ENCODE results near the gene SLC25A23.

The SLC25A23 gene

DNA sequence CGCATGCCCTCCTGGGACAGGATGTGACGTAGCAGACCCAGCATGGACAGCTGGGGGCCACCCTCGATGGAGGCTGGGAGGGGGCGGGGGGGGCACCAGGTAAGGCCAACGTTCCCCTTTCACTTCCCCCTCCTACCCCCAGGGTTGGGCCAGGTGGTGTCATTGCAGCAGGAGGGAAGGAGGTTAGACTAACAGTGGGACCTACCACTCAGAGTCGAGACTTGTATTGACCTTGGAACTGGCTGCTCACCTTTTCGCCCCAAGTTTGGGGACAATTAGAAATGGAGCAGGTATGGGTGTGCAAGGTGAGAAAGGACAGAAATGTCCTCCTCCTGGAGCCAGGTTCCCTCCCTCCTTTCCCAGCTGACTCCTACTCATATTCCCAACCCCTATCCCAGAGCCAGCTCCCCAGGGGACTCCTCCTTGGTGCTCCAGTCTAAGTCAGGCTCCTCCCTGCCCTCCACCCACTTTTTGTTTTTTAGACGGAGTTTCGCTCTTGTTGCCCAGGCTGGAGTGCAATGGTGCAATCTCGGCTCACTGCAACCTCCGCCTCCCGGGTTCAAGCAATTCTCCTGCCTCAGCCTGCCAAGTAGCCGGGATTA is 17.4 kb downstream of the SLC25A23 start:
- Histone ChIP-seq H3K36me3 (ENCODE audit: insufficient read depth) (no peaks in the 10 kb centered on the region), H3K4me3 (IDR thresholded peaks at IDR 0.05; ENCODE audit: insufficient read depth, low read depth, low read length) (no peak overlapping the region), H3K4me2 (no peak overlapping the region), H3K27ac (no peak overlapping the region), H3K9ac (no peak overlapping the region), H3K79me2 (ENCODE audit: insufficient read depth, low read depth) (no peaks in the 10 kb centered on the region), H3K4me1 (ENCODE audit: low read depth, poor library complexity, severe bottlenecking) (no peaks in the 10 kb centered on the region), H2AFZ (ENCODE audit: low read depth) (no peak overlapping the region), H4K20me1 (ENCODE audit: insufficient read depth) (no peaks in the 10 kb centered on the region), H3K27me3 (ENCODE audit: insufficient read depth, low read depth) (no peaks in the 10 kb centered on the region)
- TF ChIP-seq, protein P1, sequence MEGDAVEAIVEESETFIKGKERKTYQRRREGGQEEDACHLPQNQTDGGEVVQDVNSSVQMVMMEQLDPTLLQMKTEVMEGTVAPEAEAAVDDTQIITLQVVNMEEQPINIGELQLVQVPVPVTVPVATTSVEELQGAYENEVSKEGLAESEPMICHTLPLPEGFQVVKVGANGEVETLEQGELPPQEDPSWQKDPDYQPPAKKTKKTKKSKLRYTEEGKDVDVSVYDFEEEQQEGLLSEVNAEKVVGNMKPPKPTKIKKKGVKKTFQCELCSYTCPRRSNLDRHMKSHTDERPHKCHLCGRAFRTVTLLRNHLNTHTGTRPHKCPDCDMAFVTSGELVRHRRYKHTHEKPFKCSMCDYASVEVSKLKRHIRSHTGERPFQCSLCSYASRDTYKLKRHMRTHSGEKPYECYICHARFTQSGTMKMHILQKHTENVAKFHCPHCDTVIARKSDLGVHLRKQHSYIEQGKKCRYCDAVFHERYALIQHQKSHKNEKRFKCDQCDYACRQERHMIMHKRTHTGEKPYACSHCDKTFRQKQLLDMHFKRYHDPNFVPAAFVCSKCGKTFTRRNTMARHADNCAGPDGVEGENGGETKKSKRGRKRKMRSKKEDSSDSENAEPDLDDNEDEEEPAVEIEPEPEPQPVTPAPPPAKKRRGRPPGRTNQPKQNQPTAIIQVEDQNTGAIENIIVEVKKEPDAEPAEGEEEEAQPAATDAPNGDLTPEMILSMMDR (conservative IDR thresholded peaks at IDR 0.05; ENCODE audit: low read depth, low read length) = no peak

DNA sequence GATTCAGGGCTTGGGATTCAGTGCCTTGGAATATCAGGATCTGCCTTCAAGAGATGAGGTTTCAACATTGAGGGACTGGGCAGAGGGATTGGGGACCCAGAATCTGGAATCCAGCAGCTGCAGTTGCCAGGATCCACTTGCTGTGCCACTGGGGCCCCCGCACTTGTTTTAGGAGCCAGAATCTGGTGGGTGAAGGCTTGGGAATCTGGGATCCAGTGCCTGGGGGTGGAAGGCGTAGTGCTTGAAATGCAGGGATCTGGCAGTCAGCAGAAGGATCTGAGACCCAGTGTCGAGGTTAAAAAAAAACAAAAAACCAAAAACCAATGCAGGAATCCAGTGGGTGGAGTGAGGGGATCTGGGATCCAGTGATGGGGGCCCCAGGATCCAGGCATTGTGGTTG is 18.7 kb downstream of the SLC25A23 start:
- H3K4me1 ChIP-seq (ENCODE audit: low read depth, poor library complexity, severe bottlenecking) = no peaks in the 10 kb centered on the region
- H3K79me2 ChIP-seq (ENCODE audit: insufficient read depth, low read depth) = no peaks in the 10 kb centered on the region
- H3K4me2 ChIP-seq = no peak overlapping the region
- H2AFZ ChIP-seq (ENCODE audit: low read depth) = no peak overlapping the region
- H4K20me1 ChIP-seq (ENCODE audit: insufficient read depth) = no peaks in the 10 kb centered on the region
- H3K9ac ChIP-seq = no peak overlapping the region
- no peak overlapping the region for H3K27ac ChIP-seq
- no peak overlapping the region for H3K4me3 ChIP-seq (IDR thresholded peaks at IDR 0.05; ENCODE audit: insufficient read depth, low read depth, low read length)
- TF ChIP-seq, protein P1 (conservative IDR thresholded peaks at IDR 0.05; ENCODE audit: low read depth, low read length) = no peak
- H3K27me3 ChIP-seq (ENCODE audit: insufficient read depth, low read depth) = no peaks in the 10 kb centered on the region
- no peaks in the 10 kb centered on the region for H3K36me3 ChIP-seq (ENCODE audit: insufficient read depth)

DNA sequence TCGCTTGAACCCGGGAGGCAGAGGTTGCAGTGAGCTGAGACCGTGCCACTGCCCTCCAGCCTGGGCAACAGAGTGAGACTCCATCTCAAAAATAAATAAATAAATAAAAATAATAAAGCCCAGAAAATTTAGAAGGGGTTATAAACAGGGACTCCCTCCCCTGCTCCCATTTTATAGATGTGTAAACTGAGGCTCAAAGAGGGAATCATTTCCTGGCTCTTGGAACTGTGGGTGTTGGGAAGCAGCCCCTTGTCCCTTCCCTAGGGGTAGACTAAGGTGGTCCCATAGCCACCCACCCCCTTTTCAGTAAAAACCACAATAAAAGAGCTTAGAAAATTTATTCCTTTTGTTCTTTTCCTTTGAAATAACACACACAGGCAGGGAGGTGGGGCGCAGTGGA is 19.8 kb downstream of the SLC25A23 start:
- no peak overlapping the region for H3K9ac ChIP-seq
- H3K4me1 ChIP-seq (ENCODE audit: low read depth, poor library complexity, severe bottlenecking) = no peaks in the 10 kb centered on the region
- no peak overlapping the region for H2AFZ ChIP-seq (ENCODE audit: low read depth)
- H3K27me3 ChIP-seq (ENCODE audit: insufficient read depth, low read depth) = no peaks in the 10 kb centered on the region
- no peaks in the 10 kb centered on the region for H3K79me2 ChIP-seq (ENCODE audit: insufficient read depth, low read depth)
- no peak overlapping the region for H3K4me3 ChIP-seq (IDR thresholded peaks at IDR 0.05; ENCODE audit: insufficient read depth, low read depth, low read length)
- H3K36me3 ChIP-seq (ENCODE audit: insufficient read depth) = no peaks in the 10 kb centered on the region
- H3K27ac ChIP-seq = no peak overlapping the region
- no peak overlapping the region for H3K4me2 ChIP-seq
- TF ChIP-seq, protein P1 (conservative IDR thresholded peaks at IDR 0.05; ENCODE audit: low read depth, low read length) = no peak
- H4K20me1 ChIP-seq (ENCODE audit: insufficient read depth) = no peaks in the 10 kb centered on the region

DNA sequence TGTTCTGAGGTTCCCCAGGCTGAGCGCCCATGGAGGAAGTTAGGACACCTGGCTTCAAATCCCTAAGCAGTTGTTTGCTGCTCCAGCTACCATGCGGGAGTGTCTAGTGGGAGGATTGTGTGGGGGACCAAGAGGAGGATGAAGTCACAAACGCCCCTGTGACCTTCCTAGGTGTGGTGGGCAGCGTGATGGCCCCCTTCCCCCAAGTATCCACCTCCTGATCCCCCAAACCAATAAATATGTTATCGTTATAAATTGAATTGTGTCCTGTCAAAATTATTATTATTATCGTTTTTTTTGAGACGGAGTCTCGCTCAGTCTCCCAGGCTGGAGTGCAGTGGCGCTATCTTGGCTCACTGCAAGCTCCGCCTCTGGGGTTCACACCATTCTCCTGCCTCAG is 25.9 kb downstream of the SLC25A23 start, which contains the start of gene SLC25A41:
SLC25A41 (minus strand) TSS at position 101 of the 400 bp plus-strand sequence; CDS start at position 31, 70 bp downstream.
- Histone ChIP-seq H3K4me1 (ENCODE audit: low read depth, poor library complexity, severe bottlenecking) (no peaks in the 10 kb centered on the region), H4K20me1 (ENCODE audit: insufficient read depth) (no peaks in the 10 kb centered on the region), H3K79me2 (ENCODE audit: insufficient read depth, low read depth) (no peaks in the 10 kb centered on the region), H3K36me3 (ENCODE audit: insufficient read depth) (no peaks in the 10 kb centered on the region), H3K27ac (no peak within 1 kb of the TSS), H2AFZ (ENCODE audit: low read depth) (no peak within 1 kb of the TSS), H3K27me3 (ENCODE audit: insufficient read depth, low read depth) (no peaks in the 10 kb centered on the region; the same call in 1 of the 2 replicates), H3K9ac (no peak within 1 kb of the TSS), H3K4me3 (IDR thresholded peaks at IDR 0.05; ENCODE audit: insufficient read depth, low read depth, low read length) (no peak within 1 kb of the TSS), H3K4me2 (no peak within 1 kb of the TSS)
- TF ChIP-seq, protein P1 (conservative IDR thresholded peaks at IDR 0.05; ENCODE audit: low read depth, low read length) = no peak
